Measurements from ENCODE around the gene CAPN5.
A peak's percentile ranks its signal among the peaks of the same experiment; 100 is the strongest.
"Not testable (repeated sequence)": the region's sequence is repeated elsewhere in the genome, so short reads cannot be mapped to it uniquely, and the experiment has no call there.

The CAPN5 gene

GRCh38 chr11:77086521-77087472, 20.0 kb downstream of the CAPN5 start:
- no peak for FAIRE-seq

GRCh38 chr11:77087723-77088225, 21.0 kb downstream of the CAPN5 start:
- FAIRE-seq, result no peak

GRCh38 chr11:77088236-77089003, 21.6 kb downstream of the CAPN5 start:
- FAIRE-seq, result no peak

GRCh38 chr11:77089004-77089545, 22.3 kb downstream of the CAPN5 start:
- no peak for FAIRE-seq

GRCh38 chr11:77090046-77090372, 23.2 kb downstream of the CAPN5 start:
- no peak for FAIRE-seq

GRCh38 chr11:77090373-77091111, 23.8 kb downstream of the CAPN5 start:
- FAIRE-seq, result no peak

- peak; percentile 92 for FAIRE-seq
These were observed 24.6 kb downstream of the CAPN5 start for GRCh38 chr11:77091146-77091940.

GRCh38 chr11:77092382-77092781, 25.6 kb downstream of the CAPN5 start:
- no peak for FAIRE-seq

- FAIRE-seq, result no peak
These were observed 26.5 kb downstream of the CAPN5 start for GRCh38 chr11:77093056-77093891.

GRCh38 chr11:77093987-77094840, 27.4 kb downstream of the CAPN5 start:
- FAIRE-seq, result no peak

GRCh38 chr11:77094841-77095365, 28.1 kb downstream of the CAPN5 start:
- FAIRE-seq, result no peak

GRCh38 chr11:77095551-77096490, 29.1 kb downstream of the CAPN5 start:
- no peak for FAIRE-seq

GRCh38 chr11:77096591-77097019, 29.8 kb downstream of the CAPN5 start:
- FAIRE-seq, result no peak

- FAIRE-seq, result not testable (repeated sequence)
These were observed 30.4 kb downstream of the CAPN5 start for GRCh38 chr11:77097180-77097579.

- no peak for FAIRE-seq
These were observed 33.6 kb downstream of the CAPN5 start for GRCh38 chr11:77100166-77101042.

- FAIRE-seq, result no peak
These were observed 34.3 kb downstream of the CAPN5 start for GRCh38 chr11:77101043-77101537.

Data from islet of Langerhans (tissue), 1 donor.